Common myeloid progenitor, CD34-positive (primary cell): ENCODE data around the gene SIRPA.

Source experiments
- CTCF ChIA-PET: fragments of 350-600 bp; sonication (Branson Sonifier 250); formaldehyde crosslinking; loops from one replicate; lab custom pipeline; 2021; ENCODE audit warnings: antibody characterized with exemption; lab: Charles Lee
- POLR2A ChIA-PET: fragments of 350-600 bp; sonication (Branson Sonifier 250); formaldehyde crosslinking; loops from one replicate; lab custom pipeline; 2021; ENCODE audit warnings: antibody characterized with exemption; lab: Charles Lee
- DNase-seq, 3 donors: peaks; one replicate each; pipeline versions ENCODE4 v3.0.0 to v3.0.0-alpha.2; 2013
- H3K27ac ChIP-seq, 2 experiments: 1 replicate in 1 of 2; 2 replicates in 1 of 2; pipeline ENCODE4 v1.7.0; 2013; ENCODE audit warnings: inconsistent platforms in 2 of 2, low read length in 2 of 2, mild to moderate bottlenecking in 2 of 2, low read depth in 1 of 2, moderate library complexity in 1 of 2; ENCODE audit not compliant: severe bottlenecking in 2 of 2, insufficient read depth in 1 of 2, poor library complexity in 1 of 2
- H3K27me3 ChIP-seq, 5 experiments: replicated peaks in 2 of 5; 1 replicate in 3 of 5; 2 replicates in 2 of 5; pipeline versions ENCODE4 v1.6.1 to v1.7.0; 2013; ENCODE audit warnings: low read length in 4 of 5, mild to moderate bottlenecking in 2 of 5, moderate library complexity in 2 of 5, inconsistent platforms in 1 of 5; ENCODE audit not compliant: insufficient read depth in 5 of 5, control insufficient read depth in 4 of 5
- H3K36me3 ChIP-seq, 4 experiments: 1 replicate in 2 of 4; 2 replicates in 2 of 4; pipeline versions ENCODE4 v1.6.1 to v1.7.0; 2013; ENCODE audit warnings: low read length in 3 of 4, control low read depth in 1 of 4, mild to moderate bottlenecking in 1 of 4; ENCODE audit not compliant: control insufficient read depth in 4 of 4, insufficient read depth in 4 of 4
- H3K4me1 ChIP-seq, 4 experiments: 1 replicate in 3 of 4; 2 replicates in 1 of 4; pipeline versions ENCODE4 v1.6.1 to v1.7.1; 2013; ENCODE audit warnings: low read length in 3 of 4, mild to moderate bottlenecking in 3 of 4, control low read depth in 1 of 4, inconsistent platforms in 1 of 4, moderate library complexity in 1 of 4; ENCODE audit not compliant: control insufficient read depth in 4 of 4, insufficient read depth in 4 of 4; ENCODE audit errors: control extremely low read depth in 1 of 4
- H3K4me3 ChIP-seq, 7 experiments: 1 replicate in 4 of 7; 2 replicates in 3 of 7; pipeline versions ENCODE4 v1.5.1 to v1.7.0; 2013; ENCODE audit warnings: mild to moderate bottlenecking in 7 of 7, low read length in 6 of 7, moderate library complexity in 6 of 7, inconsistent platforms in 2 of 7, low read depth in 2 of 7, control low read depth in 1 of 7; ENCODE audit not compliant: insufficient read depth in 4 of 7, control insufficient read depth in 1 of 7; ENCODE audit errors: extremely low read depth in 1 of 7
- H3K9me3 ChIP-seq, 5 experiments: 1 replicate in 4 of 5; 2 replicates in 1 of 5; pipeline versions ENCODE4 v1.6.1 to v1.7.1; 2013; ENCODE audit warnings: low read length in 4 of 5, mild to moderate bottlenecking in 2 of 5, inconsistent platforms in 1 of 5, low read depth in 1 of 5, moderate library complexity in 1 of 5; ENCODE audit not compliant: control insufficient read depth in 4 of 5, insufficient read depth in 2 of 5; ENCODE audit errors: control extremely low read depth in 1 of 5
- WGBS: methylation state at CpG from one replicate; pipeline ENCODE4 v1.1.5; 2013; ENCODE audit not compliant: insufficient coverage; 5-methylcytosine and 5-hydroxymethylcytosine counted together

Gene SIRPA

DNA sequence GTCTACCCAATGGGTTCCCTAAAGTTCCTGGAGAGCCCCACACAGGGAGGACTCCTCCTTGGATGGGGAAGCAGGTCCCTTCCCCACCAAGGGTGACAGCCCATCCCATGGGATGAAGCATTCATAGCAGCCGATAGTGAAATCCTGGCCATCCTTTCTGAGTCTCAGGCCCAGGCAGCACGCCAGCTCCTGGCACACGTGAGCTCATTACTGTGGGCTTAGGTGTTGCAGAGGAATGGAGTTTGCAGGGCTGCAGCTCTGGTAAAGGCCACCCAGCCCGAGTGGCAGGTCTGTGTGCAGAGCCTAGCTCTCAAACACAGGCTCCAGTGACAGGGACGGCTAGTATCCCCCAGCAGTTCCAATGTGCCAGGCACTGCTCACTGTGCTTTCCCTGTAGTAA lies 31.0 kb downstream of the SIRPA start:
- Histone ChIP-seq H3K36me3 (peaks cover 3 to 13% (median 7%) of the 10 kb centered on the region in 4 experiments), H3K27ac (no peak overlapping the region), H3K4me3 (no peak overlapping the region), H3K9me3 (no peaks in the 10 kb centered on the region), H3K4me1 (no peaks in the 10 kb centered on the region), H3K27me3 (no peaks in the 10 kb centered on the region)
- CTCF ChIA-PET, result no interaction called here
- POLR2A ChIA-PET, result no interaction called here
- no peak for DNase-seq
- WGBS, result 98% methylated on average over 5 of the region's 5 CpGs

DNA sequence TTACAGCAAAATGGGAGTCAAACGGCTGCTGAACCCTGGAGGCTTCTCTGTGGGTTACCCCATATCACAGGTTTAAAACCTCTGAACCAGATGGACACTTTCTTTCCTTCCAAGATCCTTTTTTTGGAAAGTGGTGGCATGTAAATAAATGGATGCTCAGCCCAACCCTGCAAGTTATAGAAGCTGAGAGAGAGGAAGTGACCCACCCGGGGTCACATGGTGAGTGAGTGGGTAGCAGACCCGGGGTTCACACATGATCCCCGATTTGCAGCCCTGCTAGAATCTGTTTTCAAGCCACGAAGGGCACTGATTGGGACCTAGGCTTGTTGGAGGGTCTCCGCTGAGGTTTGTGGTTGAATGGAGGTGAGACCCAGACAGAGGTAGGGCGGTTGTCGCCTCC lies 32.0 kb downstream of the SIRPA start:
- ChIA-PET POLR2A (no interaction called here), CTCF (no interaction called here)
- no peaks in the 10 kb centered on the region for H3K4me1 ChIP-seq
- H3K9me3 ChIP-seq, result no peaks in the 10 kb centered on the region
- WGBS, result 82% methylated on average over 7 of the region's 8 CpGs
- H3K27ac ChIP-seq, result no peak overlapping the region
- no peaks in the 10 kb centered on the region for H3K27me3 ChIP-seq
- H3K36me3 ChIP-seq, result peaks cover 3 to 13% (median 7%) of the 10 kb centered on the region in 4 experiments
- DNase-seq, result no peak
- no peak overlapping the region for H3K4me3 ChIP-seq

DNA sequence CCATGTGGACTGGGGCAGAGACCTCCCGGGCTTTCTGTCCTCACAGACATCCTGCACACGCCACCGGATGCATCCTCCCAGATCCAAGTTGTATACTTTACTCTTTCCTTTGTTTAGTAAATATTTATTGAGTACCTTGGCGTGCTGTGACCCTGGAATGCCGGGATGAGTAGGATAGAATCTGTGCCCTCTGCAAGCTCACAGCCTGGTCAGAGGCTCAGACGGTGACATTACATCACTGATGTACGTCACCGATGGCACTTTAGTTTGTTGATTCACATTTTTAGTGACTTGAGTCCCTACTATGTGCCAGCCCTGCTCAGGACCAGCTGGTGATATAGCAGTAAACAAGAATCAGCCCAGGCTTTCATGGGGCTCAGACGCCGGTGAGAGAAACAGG lies 32.9 kb downstream of the SIRPA start:
- no peak for DNase-seq
- WGBS, result 100% methylated on average over 7 of the region's 10 CpGs
- Histone ChIP-seq H3K27ac (no peak overlapping the region), H3K4me3 (no peak overlapping the region), H3K27me3 (no peaks in the 10 kb centered on the region), H3K9me3 (no peaks in the 10 kb centered on the region), H3K36me3 (peaks cover 0 to 7% (median 3%) of the 10 kb centered on the region in 4 experiments), H3K4me1 (no peaks in the 10 kb centered on the region)
- POLR2A ChIA-PET, result no interaction called here
- CTCF ChIA-PET, result no interaction called here

DNA sequence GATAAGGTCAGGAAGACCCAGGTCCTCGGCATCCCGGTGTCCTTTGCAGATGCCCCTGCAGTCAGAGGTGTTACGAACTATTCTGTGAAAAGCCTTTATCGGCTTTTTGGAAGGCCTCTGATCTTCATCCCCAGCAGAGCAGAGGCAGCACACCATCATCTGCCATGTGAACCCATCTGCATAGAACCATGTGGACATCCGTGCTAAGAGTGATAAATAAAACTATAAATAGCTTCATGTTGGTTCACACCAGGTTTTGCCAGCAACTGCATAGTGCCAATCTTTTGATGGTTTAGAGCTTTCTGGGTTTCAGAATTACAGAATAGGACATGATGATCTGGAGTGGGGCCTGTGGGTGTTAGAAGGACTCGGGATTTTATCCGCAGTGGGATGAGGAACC lies 33.6 kb downstream of the SIRPA start:
- no peaks in the 10 kb centered on the region for H3K27me3 ChIP-seq
- no peak overlapping the region for H3K4me3 ChIP-seq
- no peak overlapping the region for H3K27ac ChIP-seq
- DNase-seq, result no peak
- peaks cover 0 to 7% (median 2%) of the 10 kb centered on the region in 4 experiments for H3K36me3 ChIP-seq
- ChIA-PET POLR2A (no interaction called here), CTCF (no interaction called here)
- no peaks in the 10 kb centered on the region for H3K9me3 ChIP-seq
- H3K4me1 ChIP-seq, result no peaks in the 10 kb centered on the region
- WGBS, result 93% methylated on average over 6 of the region's 7 CpGs

DNA sequence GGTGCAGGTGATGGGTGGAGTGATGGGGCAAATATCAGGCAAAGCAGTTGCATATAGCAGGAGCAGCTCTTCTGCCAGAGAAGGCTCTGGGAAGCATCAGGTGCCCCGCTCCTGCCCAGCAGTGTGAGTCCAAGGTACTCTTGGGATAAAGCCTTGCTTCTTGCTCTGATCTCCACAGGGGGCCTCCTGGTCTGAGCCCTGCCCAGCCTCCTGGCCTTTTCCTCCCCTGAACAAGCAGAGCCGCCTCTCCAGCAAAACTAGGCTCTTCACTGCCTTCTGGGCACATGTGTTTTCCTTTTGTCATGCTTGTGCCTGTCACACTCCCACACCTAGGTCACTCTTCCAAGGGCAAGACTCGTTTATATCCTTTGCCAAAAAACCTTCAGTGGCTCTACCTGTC lies 34.3 kb downstream of the SIRPA start:
- peaks cover 0 to 5% (median 2%) of the 10 kb centered on the region in 4 experiments for H3K36me3 ChIP-seq

DNA sequence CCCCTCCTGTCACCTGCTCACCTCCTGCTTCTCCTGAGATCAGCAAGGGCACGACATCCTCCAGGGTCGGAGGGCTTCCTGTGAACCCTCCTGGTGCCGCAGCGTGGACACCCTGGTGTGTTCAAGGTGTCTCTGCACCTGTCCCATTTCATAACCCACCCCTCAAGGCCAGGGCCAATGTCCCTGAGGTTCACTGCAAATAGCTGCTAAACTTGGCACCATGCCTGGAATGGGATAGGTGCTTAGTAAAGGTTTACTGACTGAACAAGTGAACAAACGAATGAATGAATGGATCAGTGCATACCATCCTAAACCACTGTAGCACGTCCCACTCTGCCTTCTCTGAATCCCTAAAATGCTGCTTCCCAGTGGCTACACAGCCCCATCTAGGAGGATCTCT lies 35.0 kb downstream of the SIRPA start:
- WGBS, result 96% methylated on average over 6 of the region's 6 CpGs
- Histone ChIP-seq H3K36me3 (peaks cover 0 to 12% (median 4%) of the 10 kb centered on the region in 4 experiments), H3K4me3 (no peak overlapping the region), H3K4me1 (no peaks in the 10 kb centered on the region), H3K27ac (no peak overlapping the region), H3K27me3 (no peaks in the 10 kb centered on the region), H3K9me3 (no peaks in the 10 kb centered on the region)
- no peak for DNase-seq
- ChIA-PET CTCF (no interaction called here), POLR2A (no interaction called here)

More for the DNA sequence above, 34.3 kb downstream of the SIRPA start:
- no peak for DNase-seq
- WGBS, result 72% methylated on average over 3 of the region's 3 CpGs
- no peaks in the 10 kb centered on the region for H3K27me3 ChIP-seq
- ChIA-PET CTCF (no interaction called here), POLR2A (no interaction called here)
- H3K9me3 ChIP-seq, result no peaks in the 10 kb centered on the region
- no peak overlapping the region for H3K27ac ChIP-seq
- no peaks in the 10 kb centered on the region for H3K4me1 ChIP-seq
- no peak overlapping the region for H3K4me3 ChIP-seq

DNA sequence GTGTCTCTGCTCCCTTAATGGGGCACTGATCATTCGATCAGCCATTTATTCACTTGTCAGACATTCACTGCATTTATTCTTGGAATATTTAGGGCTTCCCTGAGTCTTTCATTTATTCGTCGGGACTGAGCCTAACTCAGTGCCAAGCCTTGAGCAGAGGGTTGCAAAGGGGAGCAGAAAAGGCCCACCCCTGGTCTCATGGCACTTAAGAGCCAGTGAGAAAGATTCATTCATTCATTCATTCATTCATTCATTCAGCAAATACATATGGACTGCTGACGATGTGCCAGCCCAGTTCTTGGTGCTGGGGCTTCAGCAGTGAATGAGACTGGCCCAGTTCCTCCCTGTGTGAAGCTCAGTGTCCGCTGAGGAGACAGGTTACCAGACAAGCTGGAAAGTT lies 36.6 kb downstream of the SIRPA start:
- POLR2A ChIA-PET, result no interaction called here
- peaks cover 0 to 14% (median 5%) of the 10 kb centered on the region in 4 experiments for H3K36me3 ChIP-seq
- 88% methylated on average over 5 of the region's 5 CpGs for WGBS

More for the DNA sequence above, 36.6 kb downstream of the SIRPA start:
- Histone ChIP-seq H3K9me3 (no peaks in the 10 kb centered on the region), H3K4me1 (no peaks in the 10 kb centered on the region), H3K27me3 (no peaks in the 10 kb centered on the region), H3K4me3 (no peak overlapping the region), H3K27ac (no peak overlapping the region)
- CTCF ChIA-PET, result no interaction called here
- DNase-seq, result no peak
